Stimulated activated CD8-positive, alpha-beta memory T cell treated with anti-CD3 and anti-CD28 coated beads, Interleukin-7, amount 100 ng/mL, for 24 hours (primary cell): ENCODE measurements around the gene GALP.
"Not testable (repeated sequence)": the region's sequence is repeated elsewhere in the genome, so short reads cannot be mapped to it uniquely, and the experiment has no call there.

Source experiments
- DNase-seq: peaks from one replicate; pipeline ENCODE4 v3.0.0-alpha.2; 2020; ENCODE audit warnings: low read depth

GALP gene

DNA sequence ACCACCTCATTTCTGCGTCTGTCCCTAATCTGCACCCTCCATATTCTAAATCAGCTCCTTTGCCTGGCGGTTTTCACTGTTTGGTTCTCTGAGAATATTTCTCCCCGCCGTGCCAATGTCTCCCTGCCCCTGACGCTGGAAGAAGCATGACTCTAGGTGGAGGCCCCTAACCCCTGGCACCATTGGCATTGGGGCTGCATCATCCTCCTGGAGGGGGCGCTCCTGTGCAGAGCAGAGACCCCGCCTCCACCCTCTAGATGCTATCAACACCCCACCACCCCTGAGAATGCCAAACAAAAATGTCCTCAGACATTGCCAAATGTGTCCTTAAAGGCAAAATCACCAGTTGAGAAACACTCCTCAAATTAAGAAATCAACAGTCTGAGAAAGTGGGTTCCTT is 15.3 kb downstream of the GALP start:
- no peak for DNase-seq

DNA sequence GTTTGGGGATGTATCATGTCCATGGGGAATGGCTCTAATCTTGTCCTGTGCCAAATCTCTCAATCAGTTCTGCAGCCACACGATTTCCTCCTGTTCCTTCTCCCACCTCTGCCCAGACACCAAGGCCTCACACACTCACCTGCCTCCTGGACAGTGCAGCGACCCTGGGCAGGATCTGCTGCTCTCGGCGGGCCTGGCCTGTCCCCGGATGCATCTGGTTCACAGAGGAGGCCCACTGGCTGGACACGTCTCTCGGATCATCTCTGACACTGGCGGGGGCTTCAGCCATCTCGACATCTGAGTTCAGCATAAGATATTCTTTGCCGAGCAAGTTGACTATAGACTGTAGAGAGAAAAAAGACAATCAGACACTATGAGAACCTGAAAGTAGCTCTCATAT is 15.9 kb downstream of the GALP start:
- no peak for DNase-seq

DNA sequence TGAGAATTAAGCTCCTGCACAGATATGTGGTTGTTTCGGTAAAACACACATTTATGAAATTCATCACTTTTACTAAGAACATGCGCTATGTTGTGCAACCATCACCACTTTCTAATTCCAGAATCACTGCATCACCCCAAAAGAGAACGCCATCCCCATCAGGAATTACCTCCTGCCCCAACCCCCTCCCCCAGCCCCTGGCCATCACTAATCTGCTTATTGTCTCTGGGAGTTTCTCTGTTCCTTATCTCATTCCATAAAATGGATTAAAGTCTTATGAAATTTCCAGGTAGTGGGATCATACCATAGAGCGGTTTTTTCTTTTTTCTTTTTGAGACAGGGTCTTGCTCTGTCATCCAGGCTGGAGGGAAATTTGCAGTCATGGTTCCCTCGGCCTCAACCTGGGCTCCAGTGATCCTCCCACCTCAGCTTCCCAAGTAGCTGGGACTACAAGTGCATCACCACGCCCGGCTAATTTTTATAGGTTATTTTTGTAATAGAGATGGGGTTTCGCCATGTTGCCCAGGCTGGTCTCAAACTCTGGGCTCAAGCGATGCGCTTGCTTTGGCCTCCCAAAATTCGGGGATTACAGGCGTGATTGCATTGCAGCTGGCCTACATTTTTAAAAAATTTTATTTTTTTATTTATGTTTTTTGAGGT is 18.3 kb downstream of the GALP start:
- no peak for DNase-seq

DNA sequence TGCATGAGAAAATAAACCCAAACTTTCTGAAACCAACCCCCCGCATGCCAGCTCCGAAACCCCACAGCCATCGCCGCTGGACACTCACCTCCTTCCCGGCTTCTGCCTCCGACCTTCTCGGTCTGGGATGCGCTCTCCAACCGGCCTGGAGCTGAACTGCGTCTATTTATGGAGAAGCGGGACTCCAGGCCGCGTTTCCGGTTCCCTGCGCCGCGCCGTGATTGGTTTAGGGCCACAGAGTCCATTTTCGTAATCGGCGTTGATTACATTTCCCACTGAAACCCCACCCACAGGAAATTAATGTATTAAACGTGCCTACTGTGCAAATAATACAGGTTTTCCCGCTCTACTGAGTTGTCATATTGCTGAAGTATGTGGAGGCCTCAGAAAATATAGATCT is 21.8 kb downstream of the GALP start, which contains the start of gene ZSCAN5B:
TSS of gene ZSCAN5B (minus strand) at position 138 of the 400 bp plus-strand sequence. CDS start 4,731 bp downstream, outside the sequence.
- DNase-seq, result not testable (repeated sequence)

DNA sequence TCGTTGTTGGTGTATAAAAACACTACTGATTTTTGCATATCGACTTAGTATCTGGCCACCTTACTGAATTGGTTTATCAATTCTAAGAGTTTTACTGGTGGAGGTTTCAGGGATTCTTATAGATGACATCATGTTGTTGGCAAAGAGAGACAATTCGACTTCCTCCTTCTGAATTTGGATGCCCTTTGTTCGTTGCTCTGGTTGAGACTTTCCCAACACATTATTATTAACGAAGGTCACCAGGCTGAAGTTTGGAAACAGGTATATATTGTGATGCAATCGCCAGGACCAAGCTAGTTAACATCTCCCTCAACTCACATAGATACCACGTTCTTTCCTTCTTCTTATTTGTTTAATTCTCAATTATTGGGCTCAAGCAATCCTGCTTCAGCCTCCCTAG is 23.9 kb downstream of the GALP start:
- no peak for DNase-seq

DNA sequence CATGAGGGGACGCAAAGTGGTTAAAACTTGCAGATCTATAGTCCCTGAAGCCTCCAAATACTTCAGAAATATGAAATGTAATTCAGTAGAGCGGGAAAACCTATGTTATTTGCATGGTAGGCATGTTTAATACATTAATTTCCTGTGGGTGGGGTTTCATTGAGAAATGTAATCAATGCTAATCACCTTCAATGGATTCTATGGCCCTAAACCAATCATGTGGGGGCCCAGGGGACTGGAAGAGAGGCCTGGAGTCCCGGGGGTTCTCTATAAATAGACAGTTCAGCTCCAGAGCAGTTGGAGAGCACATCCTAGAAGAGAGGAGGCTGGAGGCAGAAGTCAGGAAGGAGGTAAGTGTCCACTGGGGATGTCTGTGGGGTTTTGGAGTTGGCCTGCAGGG is 26.2 kb downstream of the GALP start, which contains the start of gene ZSCAN5C:
TSS of gene ZSCAN5C (plus strand) at position 301 of the 400 bp plus-strand sequence. CDS start 3,641 bp downstream, outside the sequence.
- DNase-seq, result no peak

DNA sequence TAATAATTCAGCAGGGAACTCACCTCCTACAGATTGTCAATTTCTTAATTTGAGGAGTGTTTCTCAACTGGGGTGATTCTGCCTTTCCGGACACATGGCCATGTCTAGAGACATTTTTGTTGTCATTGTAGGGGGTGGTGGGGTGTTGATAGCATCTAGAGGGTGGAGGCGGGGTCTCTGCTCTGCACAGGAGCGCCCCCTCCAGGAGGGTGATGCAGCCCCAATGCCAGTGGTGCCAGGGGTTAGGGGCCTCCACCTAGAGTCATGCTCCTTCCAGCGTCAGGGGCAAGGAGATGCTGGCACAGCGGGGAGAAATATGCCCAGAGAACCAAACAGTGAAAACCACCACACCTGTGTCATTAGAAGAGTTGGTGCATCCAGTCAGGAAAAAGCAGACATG is 31.8 kb downstream of the GALP start:
- not testable (repeated sequence) for DNase-seq

DNA sequence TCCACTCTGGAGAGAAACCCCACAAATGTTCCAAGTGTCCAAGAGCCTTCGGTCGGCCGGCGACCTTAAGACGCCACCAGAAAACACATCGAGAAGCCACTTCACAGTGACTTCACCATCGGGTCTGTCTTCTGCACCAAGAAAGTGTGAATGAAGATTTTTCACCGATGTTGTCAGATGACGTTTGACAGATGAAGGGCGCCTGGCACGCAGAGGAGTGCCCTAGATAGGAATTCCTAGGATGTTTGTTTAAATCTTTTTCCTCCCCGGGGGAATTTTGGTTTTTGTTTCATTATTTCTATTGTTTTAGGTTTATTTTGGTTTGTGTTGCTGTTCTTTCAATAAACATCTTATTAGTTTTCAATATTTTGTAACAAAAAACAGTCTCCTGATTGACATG is 33.3 kb downstream of the GALP start:
- no peak for DNase-seq

DNA sequence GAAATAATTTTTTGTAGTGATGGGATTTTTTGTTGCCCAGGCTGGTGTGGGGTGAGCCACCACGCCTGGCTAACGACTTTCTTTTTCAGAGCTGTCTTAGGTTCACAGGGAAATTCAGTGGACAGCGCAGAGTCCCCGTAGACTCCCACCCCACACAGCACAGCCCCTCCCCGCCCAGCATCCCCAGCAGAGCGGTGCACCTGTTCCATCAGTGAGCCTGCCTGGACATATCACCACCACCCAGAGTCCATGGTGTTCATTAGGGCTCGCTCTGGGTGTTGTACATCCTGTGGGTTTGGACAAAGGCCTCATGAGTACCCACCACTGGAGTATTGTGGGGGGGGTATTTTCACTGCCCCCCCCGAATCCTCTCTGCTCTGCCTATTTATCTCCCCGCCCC is 34.2 kb downstream of the GALP start:
- not testable (repeated sequence) for DNase-seq

DNA sequence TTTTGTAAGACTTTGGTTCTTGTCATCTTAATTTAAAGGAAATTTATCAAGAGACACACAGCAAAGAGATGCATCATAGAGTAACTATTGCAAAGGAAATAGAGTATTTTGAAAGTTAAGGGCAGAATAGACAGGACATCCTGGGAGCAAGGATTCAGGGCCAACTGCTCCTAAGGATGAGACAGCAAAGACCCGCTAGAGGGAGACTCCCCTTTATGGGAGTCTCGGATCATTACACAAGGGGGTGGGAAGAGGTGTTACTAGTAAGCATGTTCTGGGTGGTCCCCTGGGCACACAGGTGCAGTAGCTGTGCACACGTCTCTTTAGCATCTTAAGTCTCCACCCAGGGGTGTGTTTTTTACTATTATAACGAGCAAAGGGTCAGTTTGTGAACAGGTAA is 35.9 kb downstream of the GALP start:
- no peak for DNase-seq

DNA sequence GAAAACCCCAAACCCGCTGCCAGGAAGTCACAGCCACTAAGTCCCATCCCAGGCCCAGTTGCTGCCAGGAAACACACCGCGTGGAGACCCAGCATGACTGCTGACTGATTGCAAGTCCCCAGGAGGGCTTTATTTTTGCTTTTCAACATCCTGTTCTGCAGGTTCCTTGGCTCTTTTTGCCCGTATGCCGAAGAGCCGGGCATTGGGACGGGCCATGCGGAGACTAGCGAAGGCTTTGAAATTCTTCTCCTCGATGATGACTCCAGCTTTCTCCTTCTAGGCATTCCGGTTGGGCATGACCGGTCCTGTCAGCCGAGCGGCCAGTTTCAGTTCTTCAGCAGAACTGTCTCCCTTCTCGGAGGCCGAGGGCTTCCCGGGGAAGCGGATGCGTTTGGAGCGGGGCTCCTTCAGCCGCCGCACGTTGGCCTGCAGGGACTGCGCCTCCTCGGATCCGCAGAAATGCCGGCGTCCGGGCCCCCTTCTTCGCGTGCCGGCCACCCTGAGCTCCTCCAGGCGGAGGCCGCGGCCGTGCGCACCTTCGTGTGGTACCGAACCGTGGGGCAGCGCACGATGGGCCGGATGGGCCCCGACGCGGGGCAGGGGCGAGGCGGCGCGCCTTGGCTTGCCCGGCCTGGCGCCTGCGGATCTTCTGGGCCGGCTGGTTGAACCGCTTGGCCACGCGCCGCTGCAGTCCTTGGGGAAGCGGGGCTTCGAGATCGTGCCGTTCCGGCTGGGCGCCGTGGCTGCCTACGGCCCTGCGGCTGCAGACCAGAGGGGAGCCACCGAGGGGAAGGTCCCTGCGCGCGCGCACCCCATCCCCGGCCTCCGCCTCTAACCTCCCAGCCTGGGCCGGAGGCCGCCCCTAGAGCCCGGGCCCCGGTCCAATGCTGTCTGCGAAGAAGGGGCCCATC is 41.5 kb downstream of the GALP start:
- no peak for DNase-seq

DNA sequence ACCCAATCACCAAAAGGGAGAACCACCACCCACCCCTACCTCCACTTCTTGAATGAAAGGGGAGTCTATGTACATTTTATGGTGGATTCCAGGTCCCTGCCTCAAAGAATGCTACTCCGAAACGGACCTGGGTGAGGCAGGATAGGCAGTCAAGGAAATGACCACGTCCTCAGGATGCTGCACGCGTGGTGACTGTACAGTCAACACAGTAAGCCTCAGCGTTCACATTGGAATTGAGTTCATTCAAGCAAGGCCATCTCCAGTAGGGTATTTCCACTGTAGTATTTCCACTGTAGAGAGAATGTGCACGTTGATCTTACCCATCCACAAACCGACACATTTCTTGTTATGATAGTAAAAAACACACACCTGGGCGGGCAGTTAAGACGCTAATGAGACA is 43.2 kb downstream of the GALP start:
- DNase-seq, result no peak

DNA sequence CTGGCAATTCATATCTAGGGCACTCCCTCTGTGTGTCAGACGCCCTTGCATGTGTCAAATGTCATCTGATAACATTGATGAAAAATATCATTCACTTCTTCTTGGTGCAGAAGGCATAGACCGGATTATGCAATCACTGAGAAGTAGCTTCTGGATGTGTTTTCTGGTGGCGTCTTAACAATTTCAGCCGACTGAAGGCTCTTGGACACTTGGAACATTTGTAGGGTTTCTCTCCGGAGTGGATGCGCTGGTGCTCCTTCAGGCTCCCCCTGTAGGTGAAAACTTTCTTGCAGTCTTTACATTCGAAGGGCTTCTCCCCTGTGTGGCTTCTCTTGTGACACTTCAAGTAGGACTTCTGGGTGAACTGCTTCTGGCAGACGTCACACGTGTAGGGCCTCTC is 45.6 kb downstream of the GALP start:
- DNase-seq, result not testable (repeated sequence)

DNA sequence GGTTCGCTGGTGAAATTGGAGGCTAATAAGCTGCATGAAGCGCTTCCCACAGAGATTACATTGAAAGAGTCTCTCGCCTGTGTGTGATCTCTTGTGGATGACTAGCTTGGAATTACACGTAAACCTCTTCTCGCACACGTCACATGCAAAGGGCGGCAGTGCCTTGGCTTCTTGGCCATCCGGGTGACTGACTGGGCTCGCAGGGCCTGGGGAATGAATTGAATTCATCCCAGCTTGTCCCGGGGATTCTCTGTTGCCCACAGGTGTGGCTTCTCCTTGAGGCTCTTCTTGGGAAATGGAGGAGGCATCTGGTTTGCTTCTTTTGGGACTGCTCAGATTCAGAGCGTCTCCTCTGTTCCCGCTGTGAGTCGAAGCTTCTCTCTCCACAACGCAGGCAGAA is 46.0 kb downstream of the GALP start:
- DNase-seq, result no peak

DNA sequence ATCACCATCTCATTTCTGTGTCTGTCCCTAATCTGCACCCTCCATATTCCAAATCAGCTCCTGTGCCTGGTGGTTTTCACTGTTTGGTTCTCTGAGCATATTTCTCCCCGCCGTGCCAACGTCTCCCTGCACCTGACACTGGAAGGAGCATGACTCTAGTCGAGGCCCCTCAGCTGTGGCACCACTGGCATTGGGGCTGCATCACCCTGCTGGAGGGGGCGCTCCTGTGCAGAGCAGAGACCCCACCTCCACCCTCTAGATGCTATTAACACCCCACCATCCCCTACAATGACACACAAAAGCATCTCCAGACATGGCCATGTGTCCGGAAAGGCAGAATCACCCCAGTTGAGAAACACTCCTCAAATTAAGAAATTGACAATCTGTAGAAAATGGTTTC is 47.1 kb downstream of the GALP start:
- no peak for DNase-seq

DNA sequence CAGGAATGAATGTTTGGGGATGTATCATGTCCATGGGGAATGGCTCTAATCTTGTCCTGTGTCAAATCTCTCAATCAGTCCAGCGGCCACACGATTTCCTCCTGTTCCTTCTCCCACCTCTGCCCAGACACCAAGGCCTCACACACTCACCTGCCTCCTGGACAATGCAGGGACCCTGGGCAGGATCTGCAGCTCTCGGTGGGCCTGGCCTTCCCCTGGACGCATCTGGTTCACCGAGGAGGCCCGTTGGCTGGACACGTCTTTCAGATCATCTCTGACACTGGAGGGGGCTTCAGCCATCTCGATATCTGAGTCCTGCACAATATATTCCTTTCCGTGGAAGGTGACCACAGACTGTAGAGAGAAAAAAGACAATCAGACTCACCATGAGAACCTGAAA is 47.7 kb downstream of the GALP start:
- DNase-seq, result no peak
